HG02973 (cell line): ENCODE measurements around the gene FAAP100.

Source experiments
- ATAC-seq: cut with Tn5 transposase; IDR thresholded peaks from one replicate; pipeline ENCODE4 v1.9.1; 2021; ENCODE audit warnings: moderate library complexity; ENCODE audit not compliant: unreplicated experiment

Gene FAAP100

GRCh38 chr17:81577278-81578000 lies 25.3 kb upstream of the FAAP100 start:
- ATAC-seq = no peak

DNA sequence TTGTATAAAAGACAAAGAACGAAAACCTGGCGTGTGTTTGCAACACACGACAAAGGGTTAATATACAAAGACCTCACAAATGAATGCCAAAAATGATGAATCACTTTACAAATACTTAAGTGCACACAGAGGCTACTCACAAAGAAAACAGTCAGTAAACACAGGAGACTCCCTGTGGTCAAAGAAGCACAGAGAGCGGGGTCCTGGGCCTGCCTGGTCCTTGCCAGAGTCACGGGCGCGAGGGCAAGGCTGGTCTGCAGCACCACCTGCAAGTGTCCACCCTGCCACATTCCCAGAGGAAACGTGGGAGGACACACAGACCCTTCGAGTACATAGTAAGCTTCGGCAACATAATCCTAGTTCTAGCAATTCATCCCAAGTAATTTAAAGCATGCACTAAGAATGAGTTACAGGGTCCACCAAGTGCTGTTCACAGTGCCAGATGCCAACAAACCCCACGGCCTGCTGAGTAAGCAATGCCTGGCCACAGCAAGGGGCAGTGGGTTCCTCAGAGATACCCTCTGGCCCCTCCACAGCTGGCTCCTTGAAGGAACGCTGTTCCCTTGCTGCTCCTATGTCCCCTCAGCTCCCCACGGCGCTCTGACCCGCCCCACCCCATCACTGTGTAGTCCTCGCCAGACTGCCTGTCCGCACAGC lies 24.6 kb upstream of the FAAP100 start:
- no peak for ATAC-seq

- ATAC-seq = no peak
These were observed 23.7 kb upstream of the FAAP100 start for GRCh38 chr17:81575836-81576235.

DNA sequence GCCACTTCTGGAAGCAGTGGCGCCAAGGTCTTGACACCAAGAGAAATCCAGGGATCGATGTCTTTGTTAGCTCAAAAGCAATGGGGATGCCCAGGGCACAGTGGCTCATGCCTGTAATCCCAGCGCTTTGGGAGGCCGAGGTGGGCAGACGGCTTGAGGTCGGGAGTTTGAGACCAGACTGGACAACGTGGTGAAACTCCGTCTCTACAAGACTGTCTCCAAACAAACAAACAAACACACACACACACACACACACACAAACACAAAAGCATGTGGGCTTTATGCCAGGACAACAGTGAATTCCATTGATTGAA lies 22.4 kb upstream of the FAAP100 start:
- no peak for ATAC-seq

GRCh38 chr17:81573794-81574642 lies 21.9 kb upstream of the FAAP100 start:
- no peak for ATAC-seq

GRCh38 chr17:81572563-81573168 lies 20.5 kb upstream of the FAAP100 start:
- ATAC-seq = no peak

DNA sequence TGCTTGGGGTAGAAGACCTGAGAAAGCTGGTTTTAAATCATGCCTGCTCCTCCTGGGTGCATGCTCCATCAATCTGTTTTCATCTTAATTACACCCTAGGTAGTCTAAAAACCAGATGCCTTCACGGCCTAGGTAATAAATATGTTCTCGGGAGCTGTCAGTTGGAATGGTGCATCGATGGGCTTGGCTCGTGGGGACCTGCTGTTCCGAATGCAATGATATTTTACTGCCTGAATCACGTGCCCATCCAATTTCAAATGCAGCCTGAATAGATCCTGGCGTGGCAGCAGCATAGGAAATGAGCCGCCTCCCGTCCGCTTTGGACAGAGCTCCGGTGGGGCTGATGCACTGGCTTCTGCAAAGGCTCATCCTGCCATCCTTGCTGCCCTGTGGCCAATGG lies 18.8 kb upstream of the FAAP100 start:
- no peak for ATAC-seq

DNA sequence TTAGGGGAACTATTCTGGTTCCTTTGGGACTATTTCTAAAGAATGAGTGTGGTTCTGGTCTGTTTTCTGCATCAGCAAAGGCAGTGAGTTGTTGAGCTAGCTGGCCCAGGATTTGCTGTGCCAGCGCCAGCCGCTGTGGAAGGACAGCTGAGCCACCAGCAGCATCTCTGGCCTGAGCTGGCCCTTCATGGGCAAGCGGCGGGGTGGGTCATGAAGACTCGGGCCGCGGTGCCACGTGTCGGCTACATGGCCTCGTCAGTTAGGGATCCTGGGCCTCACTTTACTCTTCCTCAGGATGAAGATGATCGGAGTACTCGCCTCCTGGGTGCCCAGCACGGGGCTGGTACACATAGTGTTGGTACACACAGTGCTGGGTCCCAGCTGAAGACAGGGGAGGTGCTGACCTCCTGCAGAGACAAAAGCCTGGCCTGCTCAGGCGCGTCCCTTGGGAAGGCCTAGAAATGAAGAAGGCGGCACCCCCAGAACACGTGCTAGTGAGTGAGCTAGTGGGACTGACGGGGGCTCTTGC lies 17.9 kb upstream of the FAAP100 start:
- ATAC-seq = no peak

DNA sequence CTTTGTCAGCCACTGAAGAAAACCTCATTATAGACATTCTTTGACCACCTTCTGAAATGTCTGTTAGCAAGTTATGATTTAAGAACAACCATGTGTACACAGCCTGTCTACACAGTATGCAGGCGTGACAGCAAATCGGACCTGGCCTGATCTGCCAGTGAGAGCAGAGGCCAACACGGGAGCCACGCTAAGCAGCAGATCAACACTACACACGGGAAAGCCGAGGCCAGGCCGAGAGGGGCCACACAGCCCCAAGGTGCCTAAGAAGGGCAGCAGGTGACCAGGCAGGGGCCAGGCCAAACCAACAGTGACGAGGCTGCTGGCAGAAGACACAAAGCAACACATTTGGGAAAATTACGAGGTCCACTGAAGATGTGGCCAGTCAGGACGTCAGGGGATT lies 16.3 kb upstream of the FAAP100 start:
- no peak for ATAC-seq

GRCh38 chr17:81567191-81567590 lies 15.0 kb upstream of the FAAP100 start:
- no peak for ATAC-seq

DNA sequence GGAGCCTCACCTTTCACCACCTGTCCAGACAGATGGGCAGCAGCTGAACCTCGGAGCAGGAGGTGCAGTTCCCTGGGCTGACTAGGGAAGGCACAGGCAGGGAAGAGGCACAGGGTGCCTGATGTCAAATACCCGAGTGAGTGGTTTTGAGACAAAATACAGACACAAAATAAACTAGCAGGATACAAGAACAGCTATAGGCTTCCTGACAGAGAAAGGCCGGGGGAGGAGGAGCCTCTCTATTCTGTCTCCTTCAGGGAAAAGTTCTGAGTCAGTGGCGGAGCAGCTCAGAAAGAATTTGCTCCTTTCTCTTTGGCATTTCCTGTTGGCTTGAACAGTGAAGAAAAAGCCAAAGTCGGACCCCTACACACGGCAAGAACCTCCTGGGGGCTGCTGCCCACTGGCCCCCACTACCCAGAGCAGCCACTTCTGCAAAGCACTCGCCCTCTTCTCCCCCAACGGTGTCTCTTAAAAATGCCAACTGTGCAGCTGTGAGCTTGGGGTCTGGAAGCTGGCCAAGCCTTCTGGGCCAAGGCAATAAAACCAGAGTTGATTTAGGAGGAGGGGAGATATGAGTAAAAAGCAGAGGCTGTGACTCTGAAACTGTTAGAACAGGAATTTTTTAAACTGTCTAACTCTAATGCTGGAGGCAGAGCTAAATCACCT lies 14.4 kb upstream of the FAAP100 start:
- ATAC-seq = no peak

DNA sequence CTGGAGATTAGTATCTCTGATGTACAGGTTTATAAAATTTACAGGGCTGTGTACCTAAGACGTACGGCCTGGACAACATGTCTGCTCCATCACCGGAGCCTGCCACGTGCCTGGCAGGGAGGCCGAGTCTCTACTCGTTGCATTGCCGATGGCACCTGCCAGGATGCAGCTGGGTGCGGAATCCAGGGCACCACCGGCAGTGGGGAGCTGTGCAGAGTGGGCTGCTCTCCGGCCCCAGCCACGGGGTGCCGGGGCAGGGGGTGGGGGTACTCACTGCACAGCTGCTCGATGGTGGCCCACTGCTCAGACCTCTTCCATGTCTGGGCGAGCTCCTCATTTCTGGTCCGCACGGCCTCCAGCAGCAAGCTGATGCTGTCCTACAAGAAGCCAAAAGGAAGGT lies 13.1 kb upstream of the FAAP100 start:
- no peak for ATAC-seq

DNA sequence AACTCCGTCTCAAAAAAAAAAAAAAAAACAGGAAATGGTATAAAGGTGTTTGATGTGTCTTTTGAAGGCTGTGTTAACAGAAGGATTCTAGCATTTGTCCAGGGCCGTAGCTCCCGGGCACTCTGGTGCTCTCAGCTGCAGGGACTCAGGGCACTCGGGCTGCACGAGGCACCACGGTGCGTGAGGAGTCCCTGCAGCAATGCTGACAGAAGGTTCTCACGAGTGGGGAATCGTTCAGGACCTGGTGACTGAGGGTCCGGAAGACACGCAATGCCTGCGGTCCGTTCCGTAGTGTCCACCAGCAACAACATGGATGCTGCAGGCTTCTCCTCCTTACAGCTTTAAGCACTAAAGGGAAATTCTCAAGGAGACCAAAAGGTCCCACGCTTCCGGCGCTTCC lies 12.6 kb upstream of the FAAP100 start:
- no peak for ATAC-seq

DNA sequence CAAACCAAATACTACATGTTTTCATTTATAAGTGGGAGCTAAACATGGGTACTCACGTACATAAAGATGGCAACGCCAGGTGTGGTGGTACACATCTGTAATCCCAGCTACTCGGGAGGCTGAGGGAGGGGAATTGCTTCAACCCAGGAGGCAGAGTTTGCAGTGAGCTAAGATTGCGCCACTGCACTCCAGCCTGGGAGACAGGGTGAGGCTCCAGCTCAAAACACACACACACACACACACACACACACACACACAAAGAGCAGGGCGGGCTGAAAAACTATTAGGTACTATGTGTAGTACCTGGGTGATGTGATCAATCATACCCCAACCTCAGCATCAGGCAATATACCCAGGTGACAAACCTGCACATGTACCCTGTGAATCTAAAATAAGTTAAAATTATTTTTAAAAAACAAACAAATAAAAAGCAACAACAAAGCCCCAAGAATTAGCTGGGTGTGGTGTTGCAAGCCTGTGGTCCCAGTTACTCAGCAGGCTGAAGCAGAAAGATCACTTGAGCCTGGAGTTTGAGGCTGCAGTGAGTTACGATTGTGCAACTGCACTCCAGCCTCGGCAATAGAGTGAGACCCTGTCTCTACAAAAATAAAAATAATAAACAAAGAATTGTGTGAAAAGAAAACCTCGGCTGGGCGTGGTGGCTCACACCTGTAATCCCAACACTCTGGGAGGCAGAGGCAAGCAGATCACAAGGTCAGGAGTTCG lies 11.9 kb upstream of the FAAP100 start:
- no peak for ATAC-seq

DNA sequence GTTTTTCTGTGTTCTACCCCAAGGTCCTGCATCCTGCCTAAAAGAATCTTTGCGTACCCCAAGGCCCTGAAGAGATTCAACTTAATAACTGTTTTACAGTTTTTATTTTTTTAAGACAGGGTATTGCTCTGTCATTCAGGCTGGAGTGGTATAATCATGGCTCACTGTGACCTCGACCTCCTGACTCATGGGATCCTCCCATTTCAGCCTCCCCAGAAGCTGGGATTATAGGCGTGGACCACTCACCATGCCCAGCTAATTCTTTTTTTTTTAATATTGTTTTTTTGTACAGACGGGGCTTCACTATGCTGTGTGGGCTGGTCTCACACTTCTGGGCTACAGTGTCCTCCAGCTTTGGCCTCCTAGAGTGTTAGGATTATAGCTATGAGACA lies 9.3 kb upstream of the FAAP100 start:
- no peak for ATAC-seq

DNA sequence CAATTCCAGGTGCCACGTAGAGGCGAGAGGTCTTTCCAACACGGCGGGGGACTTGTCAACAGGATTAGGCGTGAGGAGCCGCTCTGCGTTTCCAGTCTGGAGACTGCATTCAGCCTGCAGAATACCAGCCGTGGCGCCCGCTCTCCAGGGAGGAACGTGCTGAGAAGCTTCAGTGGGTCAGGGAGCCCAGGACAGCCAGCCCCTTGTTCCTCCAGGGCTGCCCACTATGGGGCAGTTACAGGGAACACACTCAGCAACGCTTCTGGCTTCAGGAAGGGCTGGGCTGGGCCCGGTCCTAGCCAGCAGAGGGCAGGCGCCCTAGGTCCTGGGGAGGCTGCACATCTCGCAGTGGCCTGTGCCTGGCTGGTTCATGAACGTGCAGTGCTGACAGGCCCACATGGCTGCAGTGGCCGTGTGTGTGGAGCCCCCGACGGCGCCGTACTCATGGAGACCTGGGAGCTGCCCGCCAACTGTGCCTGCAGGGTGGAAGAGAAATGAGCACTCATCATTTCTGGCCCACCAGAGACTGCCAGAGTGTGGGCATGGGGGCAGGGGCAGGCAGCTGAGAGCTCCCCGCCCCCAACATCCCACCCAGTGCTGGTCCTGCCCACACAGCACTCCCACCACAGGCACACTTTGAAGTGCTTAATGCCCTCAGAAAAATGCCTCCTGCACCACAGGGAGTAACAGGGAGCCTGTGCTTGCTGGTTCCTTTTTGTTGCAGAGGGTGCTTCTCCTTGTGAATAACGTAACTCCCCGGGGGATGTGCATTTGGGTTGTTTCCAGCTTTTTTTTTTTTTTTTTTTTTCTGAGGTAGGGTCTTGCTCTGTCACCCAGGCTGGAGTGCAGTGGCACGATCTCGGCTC lies 7.0 kb upstream of the FAAP100 start:
- no peak for ATAC-seq

GRCh38 chr17:81558115-81558468 lies 5.9 kb upstream of the FAAP100 start:
- ATAC-seq = no peak

GRCh38 chr17:81557276-81558114 lies 5.3 kb upstream of the FAAP100 start:
- no peak for ATAC-seq
